GM18873 (cell line): ENCODE measurements around the gene CABP4.

Source experiments
- ATAC-seq: cut with Tn5 transposase; IDR thresholded peaks from one replicate; pipeline ENCODE4 v1.9.1; 2021; ENCODE audit warnings: mild to moderate bottlenecking, moderate library complexity, moderate number of reproducible peaks; ENCODE audit not compliant: unreplicated experiment, low FRiP score

Gene CABP4

GRCh38 chr11:67434395-67434881 lies 20.7 kb upstream of the CABP4 start:
- ATAC-seq: no peak

- no peak for ATAC-seq
Measured at GRCh38 chr11:67435031-67435726, 20.0 kb upstream of the CABP4 start.

DNA sequence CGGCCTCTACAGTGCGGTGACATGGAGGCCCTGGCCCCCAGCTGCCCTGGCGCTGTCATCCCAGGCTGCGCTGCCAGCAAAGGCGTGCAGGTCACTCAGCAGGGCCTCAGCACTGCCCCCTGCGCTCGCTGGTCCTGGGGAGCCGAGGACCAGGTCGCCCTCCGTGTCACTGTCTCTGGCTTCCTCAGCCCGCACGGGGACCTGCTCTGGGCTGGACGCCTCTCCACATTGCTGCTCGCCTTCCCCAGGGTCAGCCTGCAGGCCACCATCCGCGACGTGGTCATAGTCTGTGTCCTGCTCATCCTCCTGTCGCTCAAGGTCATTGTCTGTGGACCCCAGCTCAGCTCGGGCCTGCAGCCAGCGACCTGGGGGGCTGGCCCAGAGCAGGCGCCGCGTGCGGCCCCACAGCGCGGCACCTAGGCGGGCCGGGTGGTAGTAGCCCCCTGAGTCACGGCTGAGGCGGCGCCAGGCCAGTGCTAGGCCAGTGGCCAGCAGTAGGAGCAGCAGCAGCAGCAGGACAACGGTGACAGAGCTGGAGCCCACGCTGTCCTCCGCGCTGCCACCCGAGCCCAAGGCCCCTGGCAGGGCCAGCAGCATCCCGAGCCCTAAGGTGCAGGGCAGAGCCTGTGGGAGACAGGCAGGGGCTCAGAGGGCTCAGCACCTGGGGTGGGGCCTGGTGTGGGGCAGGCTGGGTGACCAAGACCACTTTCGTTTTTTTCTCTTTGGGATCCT lies 19.3 kb upstream of the CABP4 start:
- no peak for ATAC-seq

DNA sequence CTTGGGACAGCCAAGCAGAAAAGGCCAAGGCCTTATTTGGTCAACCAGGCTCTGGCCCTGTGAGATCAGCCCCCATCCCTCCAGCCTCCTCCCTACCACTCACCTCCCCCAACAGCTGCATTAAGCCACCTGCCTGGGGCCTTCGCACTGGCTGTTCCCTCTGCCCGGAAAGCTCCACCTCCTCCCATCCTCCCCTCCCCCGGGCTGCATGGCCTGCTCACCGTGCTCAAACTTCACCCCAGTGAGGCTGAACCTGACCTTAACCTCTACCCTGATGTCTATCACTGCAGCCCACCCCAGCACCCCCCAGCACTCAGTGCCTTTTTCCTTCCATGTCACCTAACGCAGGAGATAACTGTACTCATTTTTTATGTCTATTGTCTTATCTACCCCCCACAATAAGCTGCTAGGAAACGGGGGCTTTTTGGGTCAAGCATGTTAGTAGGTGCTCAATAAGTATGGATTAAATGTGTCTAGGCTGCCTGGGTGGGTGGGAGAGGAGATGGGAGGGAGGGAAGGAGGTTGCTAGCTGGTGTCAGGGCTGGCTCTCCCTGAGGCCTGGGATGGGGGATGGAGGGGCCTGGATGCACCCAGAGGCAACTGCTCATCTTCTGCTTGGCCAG lies 18.6 kb upstream of the CABP4 start:
- ATAC-seq: no peak

DNA sequence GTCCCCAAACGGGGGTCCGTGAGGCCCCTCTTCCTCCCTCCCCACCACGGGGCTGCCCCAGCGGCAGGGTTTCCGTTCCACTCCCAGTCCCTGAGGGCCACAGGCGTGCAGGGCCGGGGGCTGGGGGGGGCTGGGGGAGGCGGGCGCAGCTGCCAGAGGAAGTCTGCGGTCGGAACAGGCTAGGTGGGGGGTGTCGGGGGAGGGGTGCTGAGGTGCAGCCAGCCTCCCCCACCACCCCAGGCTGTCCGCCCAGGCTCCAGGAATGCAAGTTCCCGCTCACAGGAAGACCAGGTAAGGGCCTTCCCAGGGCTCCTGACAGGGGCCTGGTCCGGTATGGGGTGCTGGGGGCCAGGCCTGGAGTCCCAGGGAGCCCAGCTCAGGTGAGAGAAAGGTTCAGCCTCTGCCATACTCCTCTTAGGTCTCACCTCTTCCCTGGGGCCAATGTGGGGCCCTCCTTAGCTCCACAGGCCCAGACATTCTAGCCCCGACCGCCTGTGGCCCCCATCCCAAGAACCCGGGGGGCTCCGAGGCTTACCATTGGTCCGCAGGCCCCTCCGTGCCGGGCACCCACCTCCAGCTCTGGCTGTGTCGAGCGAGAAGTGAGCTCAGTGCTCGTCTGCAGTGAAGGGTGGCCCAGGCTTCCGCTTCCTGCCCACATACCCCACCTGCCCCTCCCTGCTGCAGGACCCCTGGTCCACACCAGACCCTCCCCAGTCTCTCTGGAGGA lies 17.9 kb upstream of the CABP4 start, which contains the start of gene PTPRCAP:
TSS of gene PTPRCAP (minus strand) at position 601 of the 727 bp plus-strand sequence. CDS start at position 538, 63 bp downstream.
- ATAC-seq: no peak

- no peak for ATAC-seq
Measured at GRCh38 chr11:67437809-67438157, 17.4 kb upstream of the CABP4 start.

- no peak for ATAC-seq
Measured at GRCh38 chr11:67438158-67438902, 16.8 kb upstream of the CABP4 start.

GRCh38 chr11:67439321-67440228 lies 15.6 kb upstream of the CABP4 start:
- no peak for ATAC-seq

DNA sequence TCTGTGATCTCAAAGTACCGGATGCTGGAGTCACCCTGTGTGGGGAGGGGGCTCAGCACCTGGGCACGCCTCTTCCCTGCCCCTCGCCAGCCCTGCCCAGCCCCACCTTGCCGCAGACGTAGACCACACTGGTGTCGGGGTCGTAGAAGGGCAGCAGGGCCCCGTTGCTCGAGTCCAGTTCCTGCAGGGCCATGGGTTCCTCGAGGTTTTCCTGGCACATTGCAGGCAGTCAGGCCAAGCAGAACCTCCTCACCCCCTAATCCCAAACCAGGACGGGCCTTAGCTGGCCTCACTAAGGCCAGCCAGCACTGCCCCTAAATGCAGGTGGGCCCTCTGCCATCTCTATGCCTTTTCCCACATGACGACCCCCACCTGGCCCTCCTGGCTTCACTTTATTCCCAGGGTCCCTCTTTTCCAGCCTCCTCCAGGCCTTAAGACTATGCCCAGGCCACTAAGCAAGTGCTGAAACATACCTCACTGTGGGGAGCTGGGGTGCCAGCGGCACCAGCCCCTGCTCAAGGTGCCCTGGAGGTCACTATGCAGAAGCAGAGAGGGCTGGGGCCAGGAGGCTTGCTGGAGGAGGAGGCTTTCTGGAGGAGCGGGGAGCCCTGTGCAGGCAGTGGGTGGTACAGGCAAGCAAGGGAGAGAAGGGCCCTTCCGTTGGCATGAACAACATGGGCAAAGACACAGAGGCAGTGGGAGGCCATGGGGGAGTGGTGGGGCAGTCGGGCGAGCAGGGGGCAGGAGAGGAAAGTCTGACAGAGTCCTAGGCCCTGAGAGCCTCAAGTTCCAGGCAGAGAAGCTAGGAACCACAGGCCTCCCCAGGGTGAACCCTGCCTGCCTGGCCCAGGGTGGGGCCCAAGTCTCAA lies 14.7 kb upstream of the CABP4 start:
- ATAC-seq: no peak

GRCh38 chr11:67441098-67441563 lies 14.0 kb upstream of the CABP4 start:
- no peak for ATAC-seq

GRCh38 chr11:67441731-67442351 lies 13.3 kb upstream of the CABP4 start:
- no peak for ATAC-seq

- no peak for ATAC-seq
Measured at GRCh38 chr11:67442504-67443404, 12.4 kb upstream of the CABP4 start.

GRCh38 chr11:67445515-67445914 lies 9.6 kb upstream of the CABP4 start:
- ATAC-seq: no peak

GRCh38 chr11:67448220-67448609 lies 6.9 kb upstream of the CABP4 start:
- ATAC-seq: no peak

GRCh38 chr11:67449116-67449844 lies 5.9 kb upstream of the CABP4 start:
- ATAC-seq: no peak
